Kidney epithelial cell (primary cell): ENCODE measurements around the gene IKZF3. TPM values are rescaled to one million over a fixed set of nuclear protein-coding genes. Genes with fewer than 3 reads are reported as not detected.

ENCODE experiments used
- DNase-seq: peaks from one replicate; pipeline ENCODE4 v3.0.0-alpha.2; 2010; ENCODE audit warnings: low read depth
- H3K27me3 ChIP-seq: 2 replicates; pipeline ENCODE4 v1.6.0; 2011; ENCODE audit warnings: low read length; ENCODE audit not compliant: control insufficient read depth, insufficient read depth
- H3K36me3 ChIP-seq: 2 replicates; pipeline ENCODE4 v1.5.1; 2011; ENCODE audit warnings: low read length; ENCODE audit not compliant: control insufficient read depth, insufficient read depth
- H3K4me3 ChIP-seq: 2 replicates; pipeline ENCODE4 v1.5.1; 2011; ENCODE audit warnings: low read depth, mild to moderate bottlenecking, control low read depth, low read length
- total RNA-seq: library from RNA; depleted of rRNA; stranded (reverse); fragments of >200 nt; gene quantifications from 2 replicates; pipeline ENCODE4 v1.2.3, GENCODE V29; 2015
- TF ChIP-seq, protein P1 (sequence below): IDR thresholded peaks from 2 replicates; pipeline ENCODE4 v1.5.1; 2011; ENCODE audit warnings: mild to moderate bottlenecking, moderate library complexity, low read length, control low read depth, inconsistent platforms; ENCODE audit not compliant: insufficient read depth, poor library complexity, severe bottlenecking

IKZF3 gene
- total RNA-seq, 1 donor from 2014 or later, result 0.17 TPM

DNA sequence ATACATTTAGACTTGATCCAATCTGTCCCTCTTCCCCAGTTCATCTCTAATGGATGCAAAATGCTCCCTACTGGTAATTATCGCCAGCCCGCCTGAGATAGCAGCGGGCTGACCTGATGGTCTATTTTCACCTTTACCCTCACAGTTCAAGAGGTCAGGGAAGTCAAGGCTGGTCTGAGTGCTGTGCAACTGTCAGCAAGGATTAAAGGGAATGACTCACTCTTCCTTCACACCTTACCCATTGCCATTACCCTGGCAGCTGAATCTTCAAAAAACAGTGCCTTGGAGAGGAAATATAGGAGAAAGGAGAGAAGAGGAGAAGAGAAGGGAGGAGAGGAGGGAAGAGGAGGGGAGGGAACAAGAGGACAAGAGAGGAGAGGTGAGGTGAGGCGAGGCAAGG lies 90.1 kb downstream of the IKZF3 start:
- Histone ChIP-seq H3K4me3 (no peak overlapping the region), H3K27me3 (no peaks in the 10 kb centered on the region), H3K36me3 (no peaks in the 10 kb centered on the region)
- no peak for DNase-seq
- TF ChIP-seq, protein P1, sequence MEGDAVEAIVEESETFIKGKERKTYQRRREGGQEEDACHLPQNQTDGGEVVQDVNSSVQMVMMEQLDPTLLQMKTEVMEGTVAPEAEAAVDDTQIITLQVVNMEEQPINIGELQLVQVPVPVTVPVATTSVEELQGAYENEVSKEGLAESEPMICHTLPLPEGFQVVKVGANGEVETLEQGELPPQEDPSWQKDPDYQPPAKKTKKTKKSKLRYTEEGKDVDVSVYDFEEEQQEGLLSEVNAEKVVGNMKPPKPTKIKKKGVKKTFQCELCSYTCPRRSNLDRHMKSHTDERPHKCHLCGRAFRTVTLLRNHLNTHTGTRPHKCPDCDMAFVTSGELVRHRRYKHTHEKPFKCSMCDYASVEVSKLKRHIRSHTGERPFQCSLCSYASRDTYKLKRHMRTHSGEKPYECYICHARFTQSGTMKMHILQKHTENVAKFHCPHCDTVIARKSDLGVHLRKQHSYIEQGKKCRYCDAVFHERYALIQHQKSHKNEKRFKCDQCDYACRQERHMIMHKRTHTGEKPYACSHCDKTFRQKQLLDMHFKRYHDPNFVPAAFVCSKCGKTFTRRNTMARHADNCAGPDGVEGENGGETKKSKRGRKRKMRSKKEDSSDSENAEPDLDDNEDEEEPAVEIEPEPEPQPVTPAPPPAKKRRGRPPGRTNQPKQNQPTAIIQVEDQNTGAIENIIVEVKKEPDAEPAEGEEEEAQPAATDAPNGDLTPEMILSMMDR, result no peak

DNA sequence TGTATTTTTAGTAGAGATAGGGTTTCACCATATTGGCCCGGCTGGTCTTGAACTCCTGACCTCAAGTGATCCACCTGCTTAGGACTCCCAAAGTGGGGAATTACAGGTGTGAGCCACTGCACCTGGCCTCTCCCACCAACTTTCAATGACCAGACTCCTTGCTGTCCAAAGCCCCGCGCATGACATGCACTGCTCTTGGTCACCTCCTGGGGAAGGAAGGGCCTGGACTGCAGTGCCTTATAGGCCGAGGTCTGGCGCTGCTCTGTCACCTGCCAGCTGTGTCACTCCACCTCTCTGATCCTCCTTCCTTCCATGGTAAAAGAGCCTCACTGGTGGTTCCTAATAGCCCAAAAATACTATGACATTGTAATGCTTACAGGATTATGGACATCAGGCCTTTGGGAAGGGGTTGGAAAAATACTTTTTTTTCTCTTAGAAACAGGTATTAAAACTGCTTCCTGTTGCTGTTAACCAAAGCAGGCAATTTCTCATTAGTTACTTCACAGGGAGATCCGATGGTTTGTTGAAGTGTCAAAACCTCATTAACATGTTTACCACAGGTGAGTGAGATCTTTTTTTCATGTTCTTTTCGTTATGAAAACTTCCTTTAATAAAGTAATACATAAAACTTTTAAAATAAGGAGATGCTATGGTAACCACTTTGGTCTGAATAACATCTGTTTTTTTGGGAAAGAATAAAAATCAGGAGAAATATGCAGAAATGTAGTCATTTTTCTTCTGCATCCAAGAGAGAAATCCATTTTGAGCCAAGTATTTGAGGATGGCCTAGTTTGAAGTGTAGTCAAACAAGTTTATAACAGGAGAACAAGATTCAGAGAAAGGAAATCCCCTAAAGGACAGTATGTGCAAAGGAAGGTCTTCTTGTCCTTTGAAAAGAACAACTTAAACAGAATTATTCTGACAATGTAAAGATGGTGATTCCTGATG lies 90.9 kb downstream of the IKZF3 start:
- no peaks in the 10 kb centered on the region for H3K36me3 ChIP-seq
- H3K4me3 ChIP-seq, result no peak overlapping the region
- no peaks in the 10 kb centered on the region for H3K27me3 ChIP-seq
- TF ChIP-seq, protein P1, result no peak
- no peak for DNase-seq

DNA sequence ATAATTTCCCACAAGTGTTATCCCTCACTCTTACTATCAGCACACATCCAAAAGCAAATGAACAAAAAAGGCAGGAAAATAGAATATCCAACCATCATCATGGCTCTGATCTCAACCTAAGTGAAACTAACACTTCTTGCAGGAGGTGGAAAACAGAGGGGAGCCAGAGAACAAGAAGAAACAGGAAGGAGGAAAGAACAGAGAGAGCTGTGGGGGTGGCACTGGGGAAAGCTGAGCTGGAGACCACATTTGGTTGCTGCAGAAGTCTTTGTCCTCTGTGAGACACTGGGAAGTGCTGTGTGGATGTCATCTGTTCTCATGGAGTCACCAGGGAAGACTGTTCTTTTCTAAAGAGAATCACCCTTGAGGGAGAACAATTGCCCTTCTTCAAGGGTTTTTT lies 91.7 kb downstream of the IKZF3 start:
- Histone ChIP-seq H3K36me3 (no peaks in the 10 kb centered on the region), H3K27me3 (no peaks in the 10 kb centered on the region), H3K4me3 (no peak overlapping the region)
- no peak for DNase-seq
- TF ChIP-seq, protein P1, result no peak

DNA sequence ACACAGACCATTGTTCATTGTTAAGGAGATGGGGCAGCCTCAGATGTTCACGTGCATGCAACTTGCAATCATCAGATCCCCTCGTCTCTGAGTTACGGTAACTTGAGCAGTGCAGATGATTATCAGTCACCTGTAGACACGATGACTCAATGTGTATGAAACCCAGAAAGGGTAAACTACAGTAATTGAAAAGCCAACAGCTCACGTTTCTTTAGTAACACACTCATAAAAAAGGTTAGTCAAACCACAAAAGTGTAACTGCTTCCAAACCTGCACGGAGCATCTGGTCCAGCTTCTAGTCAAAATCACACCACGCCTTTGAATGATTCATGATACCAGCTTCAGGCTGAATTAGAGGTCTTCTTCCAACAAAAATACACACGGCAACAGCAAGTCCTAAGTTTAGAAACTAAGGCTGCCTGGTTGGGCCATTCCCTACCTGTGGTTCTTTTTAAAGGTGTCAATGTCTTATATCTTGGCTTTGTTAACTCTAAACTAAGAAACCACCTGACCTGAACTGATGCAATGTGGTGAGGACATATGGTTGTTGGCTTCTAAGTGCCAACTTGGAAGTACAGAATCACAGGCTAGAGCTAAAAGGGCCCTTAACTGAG lies 94.0 kb downstream of the IKZF3 start:
- no peaks in the 10 kb centered on the region for H3K36me3 ChIP-seq
- no peak overlapping the region for H3K4me3 ChIP-seq
- DNase-seq, result peak; percentile 81
- TF ChIP-seq, protein P1, result no peak
- no peaks in the 10 kb centered on the region for H3K27me3 ChIP-seq

DNA sequence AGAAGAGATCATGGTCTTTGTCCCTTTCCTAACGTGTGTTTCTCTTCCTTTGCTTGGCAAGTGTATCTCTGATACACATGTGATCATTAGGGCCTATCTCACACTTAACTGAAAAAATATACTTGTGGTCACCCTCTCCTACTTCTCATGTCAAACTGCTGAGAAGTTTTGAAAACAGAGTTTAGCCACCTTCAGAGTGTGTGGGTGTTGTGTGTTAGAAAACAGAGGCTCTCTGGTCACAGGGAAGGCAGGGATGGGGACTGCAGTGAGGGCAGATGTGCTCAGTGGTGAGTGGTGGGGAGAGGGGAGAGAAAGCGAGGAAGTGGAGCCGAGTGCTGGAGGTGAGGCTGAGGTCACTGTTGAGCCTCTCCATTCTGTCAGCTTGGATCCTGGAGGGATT lies 97.0 kb downstream of the IKZF3 start:
- no peaks in the 10 kb centered on the region for H3K36me3 ChIP-seq
- TF ChIP-seq, protein P1, result no peak
- DNase-seq, result no peak
- H3K4me3 ChIP-seq, result no peak overlapping the region
- no peaks in the 10 kb centered on the region for H3K27me3 ChIP-seq
